HL-60 (cell line): ENCODE measurements around the gene BRD3.

Experiments
- CTCF ChIP-seq: IDR thresholded peaks from one replicate; pipeline ENCODE4 v1.5.1; 2011; ENCODE audit warnings: low read length, control low read depth, inconsistent platforms; ENCODE audit not compliant: insufficient read depth
- POLR2AphosphoS5 ChIP-seq: IDR thresholded peaks from 2 replicates; pipeline ENCODE4 v1.6.1; 2012; ENCODE audit warnings: low read depth
- TF ChIP-seq, protein P1 (sequence below): IDR thresholded peaks from 2 replicates; pipeline ENCODE4 v1.6.1; 2012; ENCODE audit warnings: low read depth; ENCODE audit not compliant: insufficient replicate concordance

- TF ChIP-seq CTCF (no peak), POLR2AphosphoS5 (no peak)
- TF ChIP-seq, protein P1, sequence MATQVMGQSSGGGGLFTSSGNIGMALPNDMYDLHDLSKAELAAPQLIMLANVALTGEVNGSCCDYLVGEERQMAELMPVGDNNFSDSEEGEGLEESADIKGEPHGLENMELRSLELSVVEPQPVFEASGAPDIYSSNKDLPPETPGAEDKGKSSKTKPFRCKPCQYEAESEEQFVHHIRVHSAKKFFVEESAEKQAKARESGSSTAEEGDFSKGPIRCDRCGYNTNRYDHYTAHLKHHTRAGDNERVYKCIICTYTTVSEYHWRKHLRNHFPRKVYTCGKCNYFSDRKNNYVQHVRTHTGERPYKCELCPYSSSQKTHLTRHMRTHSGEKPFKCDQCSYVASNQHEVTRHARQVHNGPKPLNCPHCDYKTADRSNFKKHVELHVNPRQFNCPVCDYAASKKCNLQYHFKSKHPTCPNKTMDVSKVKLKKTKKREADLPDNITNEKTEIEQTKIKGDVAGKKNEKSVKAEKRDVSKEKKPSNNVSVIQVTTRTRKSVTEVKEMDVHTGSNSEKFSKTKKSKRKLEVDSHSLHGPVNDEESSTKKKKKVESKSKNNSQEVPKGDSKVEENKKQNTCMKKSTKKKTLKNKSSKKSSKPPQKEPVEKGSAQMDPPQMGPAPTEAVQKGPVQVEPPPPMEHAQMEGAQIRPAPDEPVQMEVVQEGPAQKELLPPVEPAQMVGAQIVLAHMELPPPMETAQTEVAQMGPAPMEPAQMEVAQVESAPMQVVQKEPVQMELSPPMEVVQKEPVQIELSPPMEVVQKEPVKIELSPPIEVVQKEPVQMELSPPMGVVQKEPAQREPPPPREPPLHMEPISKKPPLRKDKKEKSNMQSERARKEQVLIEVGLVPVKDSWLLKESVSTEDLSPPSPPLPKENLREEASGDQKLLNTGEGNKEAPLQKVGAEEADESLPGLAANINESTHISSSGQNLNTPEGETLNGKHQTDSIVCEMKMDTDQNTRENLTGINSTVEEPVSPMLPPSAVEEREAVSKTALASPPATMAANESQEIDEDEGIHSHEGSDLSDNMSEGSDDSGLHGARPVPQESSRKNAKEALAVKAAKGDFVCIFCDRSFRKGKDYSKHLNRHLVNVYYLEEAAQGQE, result no peak
These were observed 36.9 kb downstream of the BRD3 start for GRCh38 chr9:134030821-134031470.
